ENCODE results near the gene CYP2D6. TPM values are rescaled to one million over a fixed set of nuclear protein-coding genes. Genes with fewer than 3 reads are reported as not detected.
"Not testable (repeated sequence)": the region's sequence is repeated elsewhere in the genome, so short reads cannot be mapped to it uniquely, and the experiment has no call there.

Gene CYP2D6
- total RNA-seq, 1 experiment from 2014 or later, result 2.0 TPM

DNA sequence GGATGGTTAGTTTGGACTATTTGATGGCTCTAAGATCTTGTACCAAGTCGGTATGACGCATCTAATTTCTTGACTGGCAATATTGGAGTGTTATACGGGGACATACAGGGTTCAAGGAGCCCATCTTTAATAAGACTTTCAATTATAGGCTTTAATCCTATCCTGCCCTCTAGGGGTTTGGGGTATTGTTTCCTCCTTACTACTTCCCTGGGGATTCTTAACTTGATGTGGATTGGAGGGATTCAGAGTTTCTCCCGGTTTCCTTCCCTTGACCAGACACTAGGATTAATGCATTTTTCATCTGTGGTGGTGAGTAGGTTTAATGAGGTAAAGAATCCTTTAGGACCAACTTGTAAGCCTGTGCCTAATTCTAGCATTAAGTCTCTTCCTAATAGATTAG lies 18.8 kb downstream of the CYP2D6 start:
- H3K4me3 Mint-ChIP-seq (ENCODE audit: unreplicated experiment), result no peak overlapping the region
- H3K27ac Mint-ChIP-seq (ENCODE audit: low read depth, unreplicated experiment), result no peak overlapping the region
- no peaks in the 10 kb centered on the region for H3K4me1 Mint-ChIP-seq (ENCODE audit: insufficient read depth, unreplicated experiment)
- TF ChIP-seq, protein P1, sequence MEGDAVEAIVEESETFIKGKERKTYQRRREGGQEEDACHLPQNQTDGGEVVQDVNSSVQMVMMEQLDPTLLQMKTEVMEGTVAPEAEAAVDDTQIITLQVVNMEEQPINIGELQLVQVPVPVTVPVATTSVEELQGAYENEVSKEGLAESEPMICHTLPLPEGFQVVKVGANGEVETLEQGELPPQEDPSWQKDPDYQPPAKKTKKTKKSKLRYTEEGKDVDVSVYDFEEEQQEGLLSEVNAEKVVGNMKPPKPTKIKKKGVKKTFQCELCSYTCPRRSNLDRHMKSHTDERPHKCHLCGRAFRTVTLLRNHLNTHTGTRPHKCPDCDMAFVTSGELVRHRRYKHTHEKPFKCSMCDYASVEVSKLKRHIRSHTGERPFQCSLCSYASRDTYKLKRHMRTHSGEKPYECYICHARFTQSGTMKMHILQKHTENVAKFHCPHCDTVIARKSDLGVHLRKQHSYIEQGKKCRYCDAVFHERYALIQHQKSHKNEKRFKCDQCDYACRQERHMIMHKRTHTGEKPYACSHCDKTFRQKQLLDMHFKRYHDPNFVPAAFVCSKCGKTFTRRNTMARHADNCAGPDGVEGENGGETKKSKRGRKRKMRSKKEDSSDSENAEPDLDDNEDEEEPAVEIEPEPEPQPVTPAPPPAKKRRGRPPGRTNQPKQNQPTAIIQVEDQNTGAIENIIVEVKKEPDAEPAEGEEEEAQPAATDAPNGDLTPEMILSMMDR (IDR thresholded peaks at IDR 0.05; ENCODE audit: unreplicated experiment), result no peak
- no peaks in the 10 kb centered on the region for H3K9me3 Mint-ChIP-seq (ENCODE audit: unreplicated experiment)
- DNase-seq (ENCODE audit: unreplicated experiment), result no peak
- BruUV-seq (replicated peaks), result no TSS peak
- POLR2A ChIA-PET, result no interaction called here
- CTCF ChIA-PET, result interaction anchor here (1.3 to 2.1 kb wide), 4 partner anchors 9 to 234 kb away, joined by 3 to 10 read pairs (median 4); partner anchors contain the start of gene NDUFA6
- intact Hi-C loops (cut with micrococcal nuclease), result loop anchor here (5.0 kb wide), 1 partner anchor 289 kb away; no protein-coding TSS in a partner anchor
- no peaks in the 10 kb centered on the region for H3K36me3 Mint-ChIP-seq (ENCODE audit: insufficient read depth, unreplicated experiment)
- no peaks in the 10 kb centered on the region for H3K27me3 Mint-ChIP-seq (ENCODE audit: insufficient read depth, unreplicated experiment)

DNA sequence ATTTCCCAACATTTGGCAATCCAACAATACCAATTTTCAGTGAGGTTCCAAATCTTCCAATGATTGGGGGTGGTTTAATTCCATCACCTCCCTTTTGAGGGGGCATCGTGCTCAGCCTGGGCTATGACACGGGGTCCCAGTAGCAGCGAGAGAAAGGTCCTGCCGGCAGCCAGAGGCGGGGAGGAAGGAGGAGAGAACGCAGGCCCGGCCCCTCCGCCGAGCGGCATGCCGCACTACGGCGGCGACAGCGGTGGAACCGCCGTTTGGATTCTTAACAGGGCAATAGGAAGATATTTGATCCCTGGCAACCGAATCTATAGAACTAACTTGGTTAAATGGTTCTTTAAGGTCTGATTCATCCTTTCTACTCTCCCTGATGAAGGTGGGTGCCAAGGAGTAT lies 21.8 kb downstream of the CYP2D6 start:
- no peak for DNase-seq (ENCODE audit: unreplicated experiment)
- Mint-ChIP-seq H3K4me1 (ENCODE audit: insufficient read depth, unreplicated experiment) (no peaks in the 10 kb centered on the region), H3K9me3 (ENCODE audit: unreplicated experiment) (peaks cover 8% of the 10 kb centered on the region), H3K27me3 (ENCODE audit: insufficient read depth, unreplicated experiment) (no peaks in the 10 kb centered on the region), H3K4me3 (ENCODE audit: unreplicated experiment) (no peak overlapping the region), H3K36me3 (ENCODE audit: insufficient read depth, unreplicated experiment) (no peaks in the 10 kb centered on the region), H3K27ac (ENCODE audit: low read depth, unreplicated experiment) (no peak overlapping the region)
- ChIA-PET POLR2A (interaction anchor here (0.6 kb wide), 1 partner anchor 10 kb away, joined by 3 read pairs; no protein-coding TSS in a partner anchor), CTCF (interaction anchor here (3.5 kb wide), 1 partner anchor 18 kb away, joined by 15 read pairs; the partner anchor contains the start of gene NDUFA6)
- no TSS peak for BruUV-seq (replicated peaks)
- intact Hi-C loops (cut with micrococcal nuclease), result no loop called here
- TF ChIP-seq, protein P1 (IDR thresholded peaks at IDR 0.05; ENCODE audit: unreplicated experiment), result no peak

DNA sequence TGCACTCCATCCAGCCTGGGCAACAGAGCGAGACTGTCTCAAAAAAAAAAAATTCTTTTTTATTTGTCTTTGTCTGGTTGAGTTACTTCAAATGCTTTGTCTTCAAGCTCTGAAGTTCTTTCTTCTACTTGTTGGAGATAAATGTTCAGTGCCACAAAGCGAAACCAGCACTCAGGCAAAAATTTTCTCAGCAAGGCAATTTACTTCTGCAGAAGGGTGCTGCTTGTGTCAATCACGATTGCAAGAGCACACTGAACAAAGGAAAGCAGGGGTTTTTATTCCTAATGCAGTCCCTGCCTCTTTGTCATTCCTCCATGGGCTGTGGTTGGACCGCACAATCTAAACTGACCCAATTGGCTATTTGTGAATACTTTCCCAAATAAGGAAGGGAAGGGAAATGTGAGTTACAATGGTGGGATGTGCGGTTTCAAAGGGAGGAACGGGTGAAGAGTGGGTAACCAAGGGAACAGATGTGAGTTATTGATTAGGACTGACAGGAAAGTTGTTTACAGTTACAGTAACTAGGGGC lies 26.2 kb downstream of the CYP2D6 start:
- intact Hi-C loops (cut with micrococcal nuclease); H3K27ac Mint-ChIP-seq (ENCODE audit: low read depth, unreplicated experiment); H3K27me3 Mint-ChIP-seq (ENCODE audit: insufficient read depth, unreplicated experiment); H3K4me1 Mint-ChIP-seq (ENCODE audit: insufficient read depth, unreplicated experiment); H3K4me3 Mint-ChIP-seq (ENCODE audit: unreplicated experiment); DNase-seq (ENCODE audit: unreplicated experiment); H3K36me3 Mint-ChIP-seq (ENCODE audit: insufficient read depth, unreplicated experiment); H3K9me3 Mint-ChIP-seq (ENCODE audit: unreplicated experiment); BruUV-seq (replicated peaks): not testable (repeated sequence)
- ChIA-PET CTCF (interaction anchor here (0.6 to 1.1 kb wide), 3 partner anchors 13 to 265 kb away, joined by 3 to 4 read pairs (median 3); no protein-coding TSS in a partner anchor), POLR2A (interaction anchor here (0.9 to 1.1 kb wide), 2 partner anchors 13 to 14 kb away, joined by 3 read pairs; partner anchors contain the start of gene NDUFA6)

DNA sequence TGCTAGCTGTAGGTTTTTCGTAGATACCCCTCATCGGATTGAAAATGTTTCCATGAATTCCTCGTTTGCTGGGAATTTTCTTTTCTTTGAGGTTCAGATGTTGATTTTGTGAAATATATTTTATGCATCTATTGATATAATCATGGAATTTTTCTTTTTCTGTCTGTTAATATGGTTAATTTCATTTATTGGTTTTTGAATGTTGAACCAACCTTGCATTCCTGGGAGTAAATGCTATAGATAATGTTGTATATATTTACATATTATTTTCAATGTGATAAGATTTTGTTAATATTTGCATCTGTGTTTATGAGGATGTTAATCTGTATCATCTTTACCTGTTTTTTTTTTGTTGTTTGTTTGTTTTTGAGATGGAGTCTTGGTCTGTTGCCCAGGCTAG lies 29.4 kb downstream of the CYP2D6 start:
- CTCF ChIA-PET, result interaction anchor here (0.7 to 1.2 kb wide), 2 partner anchors 10 to 17 kb away, joined by 3 to 4 read pairs; no protein-coding TSS in a partner anchor

More for the DNA sequence above, 29.4 kb downstream of the CYP2D6 start:
- intact Hi-C loops (cut with micrococcal nuclease), result no loop called here
- TF ChIP-seq, protein P1 (IDR thresholded peaks at IDR 0.05; ENCODE audit: unreplicated experiment), result no peak
- H3K36me3 Mint-ChIP-seq (ENCODE audit: insufficient read depth, unreplicated experiment), result no peaks in the 10 kb centered on the region
- no peak overlapping the region for H3K27ac Mint-ChIP-seq (ENCODE audit: low read depth, unreplicated experiment)
- peaks cover 8% of the 10 kb centered on the region for H3K9me3 Mint-ChIP-seq (ENCODE audit: unreplicated experiment)
- POLR2A ChIA-PET, result interaction anchor here (0.7 to 1.8 kb wide), 2 partner anchors 10 to 507 kb away, joined by 3 to 4 read pairs; no protein-coding TSS in a partner anchor
- no TSS peak for BruUV-seq (replicated peaks)
- H3K4me1 Mint-ChIP-seq (ENCODE audit: insufficient read depth, unreplicated experiment), result no peaks in the 10 kb centered on the region
- no peaks in the 10 kb centered on the region for H3K27me3 Mint-ChIP-seq (ENCODE audit: insufficient read depth, unreplicated experiment)
- no peak for DNase-seq (ENCODE audit: unreplicated experiment)
- H3K4me3 Mint-ChIP-seq (ENCODE audit: unreplicated experiment), result no peak overlapping the region

Data from MCF 10A (cell line).